Activated T-cell treated with anti-CD3 and anti-CD28 coated beads for 4 hours (primary cell): Measurements from ENCODE around the gene SYNDIG1L.
"Not testable (repeated sequence)": the region's sequence is repeated elsewhere in the genome, so short reads cannot be mapped to it uniquely, and the experiment has no call there.

Experiments used
- DNase-seq: peaks from one replicate; pipeline ENCODE4 v3.0.0-alpha.2; 2020

SYNDIG1L gene

DNA sequence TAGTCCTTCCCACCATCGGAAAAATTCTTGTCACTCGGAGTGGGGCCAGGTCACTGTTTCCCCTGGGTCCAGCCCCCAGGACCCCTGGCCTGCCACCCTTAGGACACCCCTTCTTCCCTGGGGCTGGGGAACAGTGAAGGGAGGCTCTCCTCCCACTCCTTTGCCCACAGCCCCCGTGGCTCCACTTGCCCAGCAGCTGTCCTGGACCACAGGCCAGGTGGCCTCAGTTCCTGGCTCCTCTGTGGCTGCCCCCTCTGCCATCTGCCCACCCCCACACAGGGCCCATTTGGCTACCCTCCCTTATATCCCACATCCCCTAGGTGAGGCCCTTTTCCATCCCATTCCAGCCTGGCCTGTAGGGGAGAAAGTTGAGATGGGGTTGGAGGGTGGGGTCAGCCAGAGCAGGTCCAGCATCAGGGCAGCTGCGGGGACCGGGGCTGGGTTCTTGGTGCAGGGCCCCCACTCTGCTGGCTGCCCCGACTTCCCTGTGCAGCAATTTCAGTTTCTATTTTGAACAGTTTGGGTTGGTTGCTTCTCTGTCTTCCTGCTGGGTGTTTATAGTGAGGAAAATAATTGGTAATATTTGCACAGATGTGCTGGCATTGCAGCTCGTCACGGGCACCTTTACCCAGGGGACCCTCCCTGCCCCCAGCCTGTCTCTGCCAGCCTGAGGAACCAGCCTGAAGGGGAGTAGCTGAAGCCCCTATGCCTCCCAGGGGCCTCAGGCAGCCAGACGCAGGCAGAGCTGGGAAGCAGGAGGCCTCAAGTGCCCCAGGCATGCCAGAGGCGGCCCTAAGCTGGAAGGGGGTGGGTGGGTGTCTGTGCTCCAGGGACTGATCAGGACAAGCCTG, 23.4 kb downstream of the SYNDIG1L start:
- DNase-seq: no peak

DNA sequence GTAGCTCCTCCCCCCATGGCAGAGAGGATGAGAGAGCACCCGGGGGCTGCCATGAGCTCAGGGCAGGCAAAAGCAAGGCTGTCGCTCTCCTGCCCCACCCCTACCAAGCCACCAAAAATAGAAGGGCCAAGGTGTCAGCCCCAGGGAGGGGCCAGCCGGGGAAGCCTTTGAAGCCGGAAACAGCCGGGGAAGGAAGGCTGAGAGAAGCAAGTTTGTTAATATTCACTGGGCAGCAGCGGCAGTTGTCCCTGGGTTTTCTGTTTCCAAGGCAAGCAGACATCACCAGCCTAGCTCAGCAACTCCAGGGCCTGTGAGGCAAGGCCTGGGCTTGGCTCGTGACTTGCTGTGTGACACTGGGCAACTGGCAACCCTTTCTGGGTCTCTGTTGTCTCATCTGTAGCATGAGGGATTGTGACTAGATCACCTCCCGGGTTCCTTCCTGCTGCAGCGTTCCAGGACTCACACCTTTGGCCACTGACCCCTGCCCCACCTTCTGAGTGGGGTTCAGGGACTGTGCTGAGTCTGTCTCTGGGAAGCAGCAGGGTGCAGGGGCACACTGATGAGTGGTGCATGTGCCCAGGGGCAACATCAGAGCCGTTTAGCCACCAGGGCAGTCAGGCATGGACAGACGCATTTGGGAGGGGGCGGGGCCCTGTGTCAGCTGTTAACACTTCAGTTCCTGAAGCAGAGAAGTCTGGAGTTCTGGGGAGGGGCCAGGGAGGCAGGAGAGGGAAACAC, 24.3 kb downstream of the SYNDIG1L start:
- DNase-seq: peak; percentile 42

DNA sequence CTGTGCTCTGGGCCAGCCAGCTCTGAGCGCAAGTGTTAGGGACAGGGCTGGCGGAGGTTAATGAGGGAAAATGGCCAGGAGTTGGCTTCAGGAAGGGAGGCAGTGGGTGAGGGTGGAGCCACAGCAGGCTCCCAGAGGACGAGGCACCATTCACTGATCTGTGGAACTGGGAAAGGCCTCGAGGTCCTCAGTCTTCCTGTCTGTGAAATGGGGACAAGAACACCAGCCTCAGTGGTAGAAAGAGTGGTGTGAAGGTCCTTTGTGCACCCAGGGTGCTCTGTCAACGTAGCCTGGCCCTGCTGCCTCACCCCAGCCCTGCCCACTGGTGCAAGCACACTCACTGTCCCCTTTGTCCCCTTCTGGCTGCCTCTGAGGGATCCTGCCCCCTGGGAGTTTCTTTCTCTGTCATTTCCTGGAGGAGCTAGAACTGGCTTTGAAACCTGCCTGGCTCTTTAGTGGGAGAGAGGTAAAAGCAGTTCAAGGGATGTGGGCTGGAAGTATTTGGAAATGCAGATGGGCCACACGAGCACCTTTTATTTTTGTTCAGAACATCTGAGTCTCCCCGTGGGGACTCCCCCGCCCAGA, 25.0 kb downstream of the SYNDIG1L start:
- DNase-seq: no peak

DNA sequence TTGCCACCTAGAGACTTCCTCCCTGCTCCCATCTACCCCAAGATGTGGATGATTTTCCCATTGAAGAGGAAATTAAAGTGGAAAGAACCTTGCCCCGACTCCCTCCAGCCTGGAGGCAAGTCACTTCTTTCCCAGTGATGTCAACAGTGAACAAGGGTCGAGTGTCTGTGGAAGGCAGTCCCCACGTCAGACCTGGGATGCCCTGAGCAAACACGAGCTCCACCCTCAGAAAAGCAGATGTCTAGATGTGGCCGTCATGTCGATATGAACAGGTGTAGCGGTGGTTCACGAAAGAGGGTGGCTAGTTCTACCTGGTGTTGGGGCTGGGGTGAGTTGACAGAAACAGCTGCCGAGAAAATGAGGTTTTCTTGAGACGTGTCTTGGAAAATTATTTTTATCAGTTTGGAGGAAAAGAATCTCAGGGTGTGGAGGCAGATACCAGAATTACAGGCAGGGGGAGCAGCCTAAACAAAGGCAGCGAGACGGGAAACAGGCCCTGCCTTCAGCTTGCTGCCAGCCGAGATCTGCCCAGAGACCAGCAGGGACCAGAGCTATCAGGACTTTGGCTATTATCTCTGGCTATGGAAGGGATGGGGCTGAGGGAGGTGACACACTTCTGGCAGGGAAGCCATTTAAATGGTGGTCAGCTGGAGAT, 25.9 kb downstream of the SYNDIG1L start:
- no peak for DNase-seq

DNA sequence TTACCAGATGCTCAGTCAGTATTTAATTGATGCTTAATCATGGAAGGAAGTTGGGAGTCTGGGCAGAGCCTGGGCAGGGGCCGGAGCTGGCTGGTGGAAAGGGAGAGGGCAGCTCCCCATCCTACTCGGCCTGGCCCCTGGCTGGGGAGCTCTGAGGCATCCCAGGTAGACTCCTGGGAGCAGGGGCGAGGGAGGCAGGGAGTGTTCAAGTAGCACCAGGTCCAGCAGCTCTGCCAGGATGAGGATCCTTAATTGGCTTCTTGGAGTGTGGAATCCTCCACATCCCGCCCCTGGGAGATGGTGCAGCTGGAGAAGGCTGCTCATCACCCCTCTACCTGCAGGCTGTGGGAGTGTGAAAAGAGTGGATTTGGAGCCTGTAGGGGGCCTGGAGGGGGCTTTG, 30.9 kb downstream of the SYNDIG1L start:
- DNase-seq: no peak

DNA sequence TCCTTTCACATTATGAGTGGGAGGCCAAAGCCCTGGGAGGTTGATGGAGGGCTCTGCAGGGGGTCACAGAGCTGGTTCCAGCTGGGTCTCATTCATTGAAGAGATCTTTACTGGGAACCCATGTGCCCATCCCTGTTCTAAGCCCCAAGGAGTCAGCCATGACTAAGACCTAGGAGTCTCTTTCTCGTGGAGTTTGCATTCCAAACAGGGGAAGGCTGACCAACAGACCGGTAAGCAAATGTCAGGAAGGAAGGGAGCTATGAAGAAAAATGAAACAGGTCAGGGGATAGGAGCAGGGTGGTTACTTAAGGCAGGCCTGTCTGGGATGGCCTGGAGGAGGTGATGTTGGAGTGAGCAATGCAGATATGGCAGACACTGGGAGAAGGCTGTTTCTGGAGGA, 31.5 kb downstream of the SYNDIG1L start:
- DNase-seq: no peak

DNA sequence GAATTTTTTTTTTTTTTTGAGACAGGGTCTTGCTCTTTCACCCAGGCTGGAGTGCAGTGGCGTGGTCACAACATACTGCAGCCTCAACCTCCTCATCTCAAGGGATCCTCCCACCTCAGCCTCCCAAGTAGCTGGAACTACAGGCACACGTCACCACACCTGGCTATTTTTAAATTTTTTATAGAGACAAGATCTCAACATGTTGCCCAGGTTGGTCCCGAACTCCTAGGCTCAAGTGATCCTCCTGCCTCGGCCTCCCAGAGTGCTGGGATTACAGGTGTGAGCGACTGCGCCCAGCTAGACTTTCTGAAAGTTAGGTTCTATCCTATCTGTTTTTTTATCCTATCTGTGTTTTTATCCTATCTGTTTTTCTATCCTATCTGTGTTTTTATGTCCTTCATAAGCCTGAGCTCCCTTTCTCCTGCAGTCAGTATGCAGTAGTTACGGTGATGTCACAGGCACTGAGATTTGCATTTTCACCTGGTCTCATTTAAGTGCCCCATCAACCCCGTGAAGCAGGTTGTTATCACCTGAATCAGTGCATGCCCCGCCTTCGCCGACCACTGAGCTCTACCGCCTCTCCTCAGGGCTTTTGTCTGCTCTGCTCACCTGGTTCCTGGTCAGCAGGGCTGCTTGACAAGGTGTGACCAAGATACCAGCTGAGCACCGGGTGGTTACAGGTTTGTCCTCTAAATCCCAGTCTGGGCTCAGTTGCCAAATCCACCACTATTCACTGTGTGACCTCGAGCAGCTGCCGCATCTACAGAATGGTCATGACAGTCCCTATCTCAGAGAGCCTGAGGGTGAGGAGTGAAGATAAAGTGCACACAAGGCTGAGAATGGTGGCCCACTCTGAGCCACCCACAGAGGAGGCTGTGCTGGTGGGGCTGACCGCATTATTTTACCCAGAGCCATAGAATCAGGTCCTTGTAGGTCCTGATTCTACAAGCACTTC, 33.1 kb downstream of the SYNDIG1L start:
- DNase-seq: no peak

DNA sequence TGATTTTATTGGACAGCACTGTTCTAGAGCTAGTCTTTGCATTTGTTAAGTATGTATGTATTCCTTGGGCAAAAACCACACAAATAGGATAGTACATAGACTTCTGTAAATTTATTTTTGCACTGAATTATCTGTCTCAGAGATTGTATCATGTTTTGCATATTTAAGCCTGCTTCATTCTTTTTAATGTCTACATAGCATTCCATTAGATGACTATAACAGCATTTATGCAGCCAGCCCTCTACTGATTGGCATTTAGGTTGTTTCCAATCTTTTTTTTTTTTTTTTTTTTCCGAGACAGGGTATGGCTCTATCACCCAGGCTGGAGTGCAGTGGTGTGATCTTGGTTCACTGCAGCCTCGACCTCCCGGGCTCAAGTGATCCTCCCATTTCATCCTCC, 34.5 kb downstream of the SYNDIG1L start:
- DNase-seq: no peak

DNA sequence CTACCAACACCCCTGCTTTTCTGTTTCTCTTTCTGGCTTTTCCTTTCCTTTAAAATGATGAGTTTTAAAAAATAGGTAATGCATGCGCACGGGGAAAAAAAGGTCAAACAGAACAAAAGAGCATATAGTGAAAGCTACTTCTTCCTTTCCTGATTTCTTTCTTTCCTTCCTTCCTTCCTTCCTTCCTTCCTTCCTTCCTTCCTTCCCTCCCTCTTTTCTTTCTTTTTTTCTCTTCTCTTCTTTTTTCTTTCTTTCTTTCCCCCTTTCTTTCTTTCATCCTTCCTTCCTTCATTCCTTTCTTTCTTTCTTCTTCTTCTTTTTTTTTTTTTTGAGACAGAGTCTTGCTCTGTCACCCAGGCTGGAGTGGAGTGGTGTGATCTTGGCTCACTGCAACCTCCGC, 35.5 kb downstream of the SYNDIG1L start:
- not testable (repeated sequence) for DNase-seq

DNA sequence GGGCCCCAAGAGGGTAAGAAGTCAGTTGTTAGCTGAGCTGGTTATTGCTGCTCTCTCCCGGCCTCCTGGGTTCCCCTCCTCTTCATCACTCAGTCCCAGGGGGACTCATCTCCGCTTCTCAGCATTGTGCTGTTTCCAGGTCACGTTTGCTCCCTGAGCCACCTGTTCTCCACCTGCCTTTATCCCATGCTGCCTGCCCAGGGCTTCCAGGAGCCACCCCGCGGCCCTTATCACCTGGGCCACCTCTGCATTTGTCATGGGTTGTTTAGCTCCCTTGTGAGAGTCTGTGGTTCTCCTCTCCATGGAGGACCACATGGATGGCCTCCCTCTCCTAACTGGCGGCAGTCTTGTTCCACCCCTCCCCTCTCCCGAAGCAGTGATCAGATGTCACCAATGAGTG, 36.0 kb downstream of the SYNDIG1L start:
- no peak for DNase-seq

DNA sequence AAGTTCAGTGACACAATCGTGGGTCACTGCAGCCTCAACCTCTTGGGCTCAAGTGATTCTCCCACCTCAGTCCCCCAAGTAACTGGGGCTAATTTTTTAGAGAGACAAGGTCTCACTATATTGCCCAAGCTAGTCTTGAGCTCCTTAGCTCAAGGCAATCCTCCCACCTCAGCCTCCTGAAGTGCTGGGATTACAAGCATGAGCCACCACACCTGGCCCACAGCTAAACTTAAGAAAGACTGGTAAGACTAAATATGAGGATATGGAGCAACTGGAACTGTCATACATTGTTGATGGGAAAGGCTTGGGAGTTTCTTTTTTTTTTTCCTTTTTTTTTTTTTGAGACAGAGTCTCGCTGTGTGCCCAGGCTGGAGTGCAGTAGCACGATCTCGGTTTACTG, 43.8 kb downstream of the SYNDIG1L start:
- no peak for DNase-seq

DNA sequence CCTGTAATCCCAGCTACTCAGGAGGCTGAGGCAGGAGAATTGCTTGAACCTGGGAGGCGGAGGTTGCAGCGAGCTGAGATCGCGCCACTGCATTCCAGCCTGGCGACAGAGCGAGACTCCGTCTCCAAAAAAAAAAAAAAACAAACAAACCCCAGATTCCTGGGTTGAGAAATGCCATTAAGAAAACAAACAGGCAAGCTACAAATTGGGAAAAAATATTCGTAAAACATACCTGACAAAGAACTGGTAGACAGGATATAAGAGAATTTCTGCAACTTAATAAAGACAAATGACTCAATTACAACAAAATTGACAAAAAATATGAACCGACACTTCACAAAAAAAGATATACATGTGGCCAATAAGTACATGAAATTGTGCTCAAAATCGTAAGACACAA, 44.4 kb downstream of the SYNDIG1L start:
- not testable (repeated sequence) for DNase-seq

DNA sequence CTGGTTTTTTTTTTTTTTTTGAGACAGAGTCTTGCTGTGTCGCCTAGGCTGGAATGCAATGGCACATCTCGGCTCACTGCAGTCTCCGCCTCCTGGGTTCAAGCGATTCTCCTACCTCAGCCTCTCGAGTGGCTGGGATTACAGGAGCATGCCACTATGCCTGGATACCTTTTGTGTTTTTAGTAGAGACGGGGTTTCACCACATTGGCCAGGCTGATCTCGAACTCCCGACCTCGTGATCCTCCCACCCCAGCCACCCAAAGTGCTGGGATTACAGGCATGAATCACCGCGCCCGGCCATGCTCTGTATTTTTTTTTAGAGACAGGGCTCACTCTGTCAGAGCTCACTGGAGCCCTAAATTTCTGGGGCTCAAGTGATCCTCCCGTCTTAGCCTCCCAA, 45.2 kb downstream of the SYNDIG1L start:
- DNase-seq: no peak

DNA sequence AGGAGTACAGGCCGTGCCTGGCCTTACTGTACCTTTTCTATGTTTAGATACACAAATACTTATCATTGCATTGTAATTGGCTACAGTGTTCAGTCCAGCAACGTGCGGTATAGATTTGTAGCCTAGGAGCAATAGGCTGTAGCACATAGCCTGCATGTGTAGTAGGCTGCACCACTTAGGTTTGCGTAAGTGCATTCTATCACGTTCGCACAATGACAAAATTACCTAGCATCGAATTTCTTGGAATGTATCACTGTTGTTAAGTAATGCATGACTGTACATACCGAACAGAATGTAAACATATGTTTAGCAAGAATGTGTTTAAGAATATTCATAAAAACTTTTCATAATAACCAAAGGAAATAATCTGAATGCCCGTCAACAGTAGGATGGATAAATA, 45.8 kb downstream of the SYNDIG1L start:
- no peak for DNase-seq

DNA sequence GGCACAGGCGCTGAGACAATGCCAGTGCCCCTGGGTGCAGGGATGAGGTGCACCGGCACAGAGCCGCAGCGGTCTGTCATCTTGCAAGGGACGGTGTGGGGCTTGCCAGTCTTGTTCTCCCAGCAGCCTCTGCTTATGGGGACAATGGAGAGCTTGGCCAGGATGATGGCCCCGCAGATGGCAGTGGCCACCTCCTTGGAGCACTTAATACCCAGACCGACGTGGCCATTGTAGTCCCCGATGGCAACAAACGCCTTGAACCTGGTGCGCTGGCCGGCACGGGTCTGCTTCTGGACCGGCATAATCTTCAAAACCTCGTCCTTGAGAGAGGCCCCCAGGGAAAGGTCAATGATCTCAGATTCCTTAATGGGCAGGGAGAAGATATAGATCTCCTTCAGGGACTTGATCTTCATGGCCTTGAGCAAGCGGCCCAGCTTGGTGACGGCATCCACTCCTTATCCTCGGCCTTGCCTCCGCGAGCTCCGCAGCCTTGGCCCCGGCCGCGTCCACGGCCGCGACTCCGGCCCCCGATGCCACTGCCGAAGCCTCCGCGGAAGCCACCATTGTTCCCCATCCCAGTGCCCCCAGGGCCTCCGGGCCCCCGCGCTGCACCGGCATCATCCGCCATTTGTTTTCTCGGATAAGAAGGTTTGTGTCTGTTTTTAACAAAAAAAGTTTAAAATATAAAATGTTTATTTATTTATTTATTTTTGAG, 47.9 kb downstream of the SYNDIG1L start:
- DNase-seq: no peak

DNA sequence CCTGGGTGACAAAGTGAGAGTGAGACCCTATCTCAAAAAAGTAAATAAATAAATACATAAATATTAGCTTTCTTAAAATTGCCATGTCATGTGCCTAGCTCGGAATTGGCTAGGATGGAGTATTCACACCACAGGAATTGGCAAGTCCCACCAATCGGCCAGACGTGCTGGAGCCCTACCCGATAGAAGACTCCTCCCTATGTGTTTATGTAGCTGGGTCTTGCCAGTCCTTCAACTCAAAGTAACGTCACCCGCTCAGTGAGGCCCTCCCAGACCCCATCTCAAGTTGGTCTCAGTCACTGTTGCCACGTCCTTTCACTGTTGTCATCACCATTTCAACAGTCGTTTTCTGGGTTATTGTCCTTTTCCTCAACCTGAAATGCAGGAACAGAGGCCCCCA, 57.6 kb downstream of the SYNDIG1L start:
- DNase-seq: no peak

DNA sequence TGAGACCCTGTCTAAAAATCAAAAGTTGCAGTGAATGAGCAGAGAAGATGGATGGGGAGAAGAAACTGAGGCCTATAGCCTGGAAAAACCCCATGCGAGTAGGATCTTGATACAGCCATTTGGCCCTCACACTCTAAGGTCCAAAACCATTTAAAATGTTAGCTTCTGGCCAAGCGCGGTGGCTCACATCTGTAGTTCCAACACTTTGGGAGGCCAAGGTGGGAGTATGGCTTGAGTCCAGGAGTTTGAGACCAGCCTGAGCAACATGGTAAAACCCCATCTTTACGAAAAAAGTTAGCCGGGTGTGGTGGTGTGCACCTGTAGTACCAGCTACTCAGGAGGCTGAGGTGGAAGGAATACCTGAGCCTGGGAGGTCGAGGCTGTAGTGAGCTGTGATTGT, 58.0 kb downstream of the SYNDIG1L start:
- DNase-seq: no peak

DNA sequence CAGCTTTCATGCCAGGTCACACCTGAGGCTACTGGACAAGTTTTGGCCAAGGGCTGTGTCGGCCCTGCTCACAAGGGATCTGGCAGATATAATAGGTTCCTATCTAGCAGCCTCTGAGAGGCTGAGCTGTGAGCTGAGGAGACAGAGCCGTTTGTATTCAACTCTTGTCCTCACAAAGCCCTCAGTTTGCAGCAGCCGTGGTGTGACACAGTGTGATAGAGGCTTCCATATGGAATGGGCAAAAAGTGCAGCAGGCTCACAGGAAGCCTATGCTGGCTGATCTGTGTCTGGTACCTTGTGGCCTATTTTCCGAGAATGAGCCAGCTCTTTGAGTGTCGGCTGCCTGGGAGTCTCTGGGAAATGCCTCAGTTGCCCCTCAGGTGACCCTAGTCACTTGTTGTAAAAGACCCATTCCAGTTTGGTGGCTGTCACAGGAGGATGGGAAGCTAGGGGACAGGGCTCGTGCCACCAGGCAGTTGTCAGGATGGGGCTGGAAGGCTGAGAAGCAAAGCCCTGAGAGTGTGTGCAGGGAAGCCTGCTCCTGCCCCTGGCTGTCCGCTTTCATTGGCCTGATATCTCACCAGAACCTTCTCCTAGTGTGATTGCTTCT, 61.6 kb downstream of the SYNDIG1L start:
- DNase-seq: no peak

DNA sequence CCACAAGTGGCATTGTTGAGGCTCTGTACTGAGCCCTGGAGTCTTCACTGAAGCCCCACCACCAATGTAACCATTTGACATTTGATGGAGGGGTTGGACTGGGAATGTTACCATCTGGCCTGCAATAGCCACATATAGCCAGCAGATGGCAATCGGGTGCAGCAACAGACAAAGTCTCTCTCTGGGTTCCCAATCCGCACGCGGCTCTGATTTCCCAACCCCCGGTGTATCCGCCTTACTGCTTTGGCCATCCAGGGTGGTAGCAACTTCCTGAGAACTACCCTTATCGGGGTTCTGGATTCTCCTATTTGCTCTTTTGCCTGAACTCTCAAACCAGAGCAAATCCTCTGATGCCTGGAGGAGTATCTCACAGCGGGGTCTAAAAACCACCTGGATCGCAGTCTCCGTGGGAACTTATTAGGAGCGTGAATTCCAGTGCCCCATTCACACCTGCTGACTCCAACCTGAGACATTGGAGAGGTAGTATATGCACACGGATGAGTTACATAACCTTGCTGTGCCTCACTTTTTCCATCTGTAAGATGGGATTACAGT, 63.6 kb downstream of the SYNDIG1L start:
- peak; percentile 62 for DNase-seq

DNA sequence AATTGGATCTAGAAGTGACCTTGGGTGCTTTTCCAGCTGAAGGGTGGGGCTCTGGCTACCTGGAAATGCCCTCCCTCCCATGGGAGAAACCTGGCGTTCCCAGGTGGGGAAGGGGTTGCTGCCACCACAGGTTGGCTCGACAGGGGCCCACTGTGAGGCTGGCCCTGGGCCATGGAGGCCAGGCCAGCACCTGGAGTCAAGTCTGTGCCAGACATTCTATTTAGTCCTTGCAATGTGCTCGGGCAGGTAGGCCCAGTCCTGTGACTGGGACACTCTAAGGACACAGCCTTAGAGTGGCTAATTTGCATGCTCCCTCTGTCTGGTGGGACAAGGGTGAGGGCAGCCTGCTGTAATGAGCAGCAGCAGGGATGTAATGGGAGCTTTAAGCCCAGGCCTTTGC, 65.8 kb downstream of the SYNDIG1L start:
- no peak for DNase-seq
